Prostate gland (tissue), 2 donors: Measurements from ENCODE around the gene TMC4.

Experiments
- POLR2AphosphoS5 ChIP-seq: sonication (generic); formaldehyde crosslinking; IDR thresholded peaks from one replicate; pipeline ENCODE4 v1.6.1; 2017; ENCODE audit warnings: antibody characterized with exemption
- TF ChIP-seq, protein P1 (sequence below), 4 experiments: fragments of 200-600 bp in 2 of 4; fragments of 450-650 bp in 2 of 4; sonication (generic) in 2 of 4; IDR thresholded peaks; 1 replicate in 3 of 4; 2 replicates in 1 of 4; pipeline ENCODE4 v1.5.1; 2016 to 2019; ENCODE audit warnings: antibody characterized with exemption in 4 of 4, mild to moderate bottlenecking in 2 of 4, moderate library complexity in 2 of 4

DNA sequence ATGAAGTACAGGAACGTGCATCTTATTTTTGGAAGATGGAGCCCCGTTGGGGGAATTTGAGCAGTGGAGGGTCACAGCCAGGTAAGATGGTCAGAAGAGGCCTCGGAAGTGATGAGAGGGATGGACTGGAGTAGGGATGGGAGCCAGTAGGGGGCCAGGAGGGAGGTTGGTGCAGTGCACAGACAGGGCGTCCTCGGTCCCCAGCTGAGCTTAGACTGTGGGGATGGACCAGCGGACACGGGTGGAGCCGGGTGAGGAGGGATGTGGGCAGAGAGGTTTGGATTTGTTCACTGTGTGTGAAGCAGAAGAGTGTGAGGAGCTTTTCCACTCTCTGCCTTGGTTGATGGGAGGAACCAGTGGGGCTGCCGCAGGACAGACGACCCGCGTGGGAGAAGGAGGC is 38.3 kb upstream of the TMC4 start:
- TF ChIP-seq, protein P1, sequence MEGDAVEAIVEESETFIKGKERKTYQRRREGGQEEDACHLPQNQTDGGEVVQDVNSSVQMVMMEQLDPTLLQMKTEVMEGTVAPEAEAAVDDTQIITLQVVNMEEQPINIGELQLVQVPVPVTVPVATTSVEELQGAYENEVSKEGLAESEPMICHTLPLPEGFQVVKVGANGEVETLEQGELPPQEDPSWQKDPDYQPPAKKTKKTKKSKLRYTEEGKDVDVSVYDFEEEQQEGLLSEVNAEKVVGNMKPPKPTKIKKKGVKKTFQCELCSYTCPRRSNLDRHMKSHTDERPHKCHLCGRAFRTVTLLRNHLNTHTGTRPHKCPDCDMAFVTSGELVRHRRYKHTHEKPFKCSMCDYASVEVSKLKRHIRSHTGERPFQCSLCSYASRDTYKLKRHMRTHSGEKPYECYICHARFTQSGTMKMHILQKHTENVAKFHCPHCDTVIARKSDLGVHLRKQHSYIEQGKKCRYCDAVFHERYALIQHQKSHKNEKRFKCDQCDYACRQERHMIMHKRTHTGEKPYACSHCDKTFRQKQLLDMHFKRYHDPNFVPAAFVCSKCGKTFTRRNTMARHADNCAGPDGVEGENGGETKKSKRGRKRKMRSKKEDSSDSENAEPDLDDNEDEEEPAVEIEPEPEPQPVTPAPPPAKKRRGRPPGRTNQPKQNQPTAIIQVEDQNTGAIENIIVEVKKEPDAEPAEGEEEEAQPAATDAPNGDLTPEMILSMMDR (IDR thresholded peaks at IDR 0.05) = no peak
- TF ChIP-seq POLR2AphosphoS5 = no peak
